Measurements from ENCODE around the gene FLNA. TPM values are rescaled to one million over a fixed set of nuclear protein-coding genes. Genes with fewer than 3 reads are reported as not detected.
A peak's percentile ranks its signal among the peaks of the same experiment; 100 is the strongest.
"Not testable (repeated sequence)": the region's sequence is repeated elsewhere in the genome, so short reads cannot be mapped to it uniquely, and the experiment has no call there.

FLNA gene
- total and polyA plus RNA-seq, 9 of the 15 experiments (the other 6 are each of a cell fraction or from before 2014, with no cell fraction given), result 6.2 to 735 (median 135) TPM

DNA sequence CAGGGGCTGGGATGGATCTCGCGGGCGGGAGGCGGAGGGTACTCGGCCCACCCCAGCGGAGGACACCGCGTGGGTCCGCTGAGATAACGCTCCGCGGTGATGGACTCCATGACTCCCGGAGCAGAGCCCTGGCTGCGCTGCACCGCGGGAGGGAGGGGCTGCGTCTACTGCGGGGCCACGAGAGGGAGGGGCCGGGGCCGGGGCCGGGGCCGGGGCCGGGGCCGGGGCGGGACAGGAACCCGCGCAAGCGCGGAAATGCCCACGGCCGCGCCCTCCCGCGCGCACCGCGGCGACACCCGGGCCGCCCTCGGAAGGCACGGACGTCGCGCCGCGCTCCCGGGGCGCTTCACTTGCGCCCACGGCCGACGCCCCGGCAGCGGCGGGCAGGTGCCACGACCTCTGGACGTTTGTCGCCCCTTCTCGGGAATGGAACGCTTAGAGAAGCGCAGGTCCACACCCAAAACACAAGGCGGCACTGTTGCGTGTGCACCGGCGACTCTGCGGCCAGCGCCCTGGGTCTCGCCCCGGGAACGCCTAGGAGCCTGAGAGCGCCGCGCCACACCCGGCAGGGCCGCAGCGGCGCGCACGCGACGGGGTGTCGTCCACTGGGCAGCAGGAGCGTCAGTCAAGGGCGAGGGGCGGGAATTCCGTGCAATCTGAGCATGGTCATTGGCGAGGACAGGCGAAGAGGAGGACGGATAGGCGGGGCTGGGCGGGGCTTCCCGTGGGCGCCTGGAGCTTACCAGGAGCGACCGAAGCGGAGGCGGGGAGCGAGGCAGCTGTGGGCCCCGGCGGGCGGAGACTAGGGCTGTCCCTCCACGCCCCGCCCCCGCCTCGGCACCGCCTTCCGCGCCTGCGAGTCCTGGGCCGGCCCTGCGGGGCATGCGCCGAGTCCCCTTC, 32.8 kb downstream of the FLNA start:
- DNase-seq (ENCODE audit: extremely low read depth in 1 of 4, low spot score in 3 of 4); H3K4me1 ChIP-seq (replicated peaks in 1 of 2; ENCODE audit: control insufficient read depth in 2 of 2, insufficient read depth in 2 of 2, low read length in 2 of 2); H3K9me1 ChIP-seq (ENCODE audit: control insufficient read depth, insufficient read depth, low read length); H3K79me2 ChIP-seq (ENCODE audit: control insufficient read depth, insufficient read depth, low read length); H3K27ac ChIP-seq (ENCODE audit: extremely low read depth, low read depth, low read length); H3K27me3 ChIP-seq (ENCODE audit: control insufficient read depth in 2 of 2, insufficient read depth in 2 of 2, low read length in 2 of 2); CTCF ChIA-PET (ENCODE audit: low intra/inter-chr PET ratio); intact Hi-C loops (cut with micrococcal nuclease); H2AFZ ChIP-seq (ENCODE audit: low read depth, low read length); H3K4me2 ChIP-seq (ENCODE audit: insufficient read depth, low read length); in situ Hi-C loops (cut with MboI); POLR2A ChIA-PET; H4K20me1 ChIP-seq (replicated peaks; ENCODE audit: control insufficient read depth, insufficient read depth, low read length); H3K9me3 ChIP-seq (replicated peaks; ENCODE audit: control insufficient read depth, insufficient read depth, low read depth, low read length); BruUV-seq (replicated peaks); H3K4me3 ChIP-seq; H3K36me3 ChIP-seq (ENCODE audit: control insufficient read depth, insufficient read depth, low read length); H3K9ac ChIP-seq (ENCODE audit: insufficient read depth in 1 of 2, low read depth in 2 of 2, low read length in 2 of 2): not testable (repeated sequence)
- TF ChIP-seq RBFOX2 (IDR thresholded peaks at IDR 0.05; ENCODE audit: low read depth, low read length), result 0 out of 2 replicates have a peak, but pooled peaks have one; percentile 20
- FAIRE-seq (peak; percentile 97), ATAC-seq (peak; percentile 84)
- WGBS (ENCODE audit: insufficient coverage, low coverage, missing lambda C conversion rate), result no CpG with 5 or more reads among the region's 115 CpGs

DNA sequence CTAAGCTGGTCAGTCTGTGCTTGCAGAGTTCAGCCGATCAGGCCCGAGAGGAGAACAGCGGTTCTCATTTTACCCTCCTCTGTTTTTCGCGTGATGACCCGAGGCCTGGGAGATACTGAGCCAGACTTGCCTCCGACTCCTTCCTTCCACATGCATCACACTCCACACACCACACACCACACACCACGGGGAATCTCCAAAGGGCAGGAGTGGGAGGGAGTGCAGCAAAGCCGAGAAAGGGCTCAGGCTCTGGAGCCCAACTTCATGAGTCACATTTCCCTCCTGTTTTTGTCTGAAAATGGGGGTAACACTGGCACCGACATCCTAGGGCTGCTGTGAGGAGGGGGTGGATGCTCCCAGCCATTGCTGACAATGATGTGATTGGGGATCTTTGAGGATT, 39.9 kb downstream of the FLNA start:
- H3K79me2 ChIP-seq (ENCODE audit: control insufficient read depth, insufficient read depth, low read length), result no peaks in the 10 kb centered on the region
- BruUV-seq (replicated peaks), result no TSS peak
- in situ Hi-C loops (cut with MboI), result loop anchor here (5.0 kb wide), 1 partner anchor 58 kb away; no protein-coding TSS in a partner anchor
- FAIRE-seq (no peak), ATAC-seq (no peak), DNase-seq (ENCODE audit: extremely low read depth in 1 of 4, low spot score in 3 of 4) (no peak)
- WGBS (ENCODE audit: insufficient coverage, low coverage, missing lambda C conversion rate), result 30% methylated on average over 5 of the region's 10 CpGs
- H3K4me2 ChIP-seq (ENCODE audit: insufficient read depth, low read length), result no peak overlapping the region
- H3K36me3 ChIP-seq (ENCODE audit: control insufficient read depth, insufficient read depth, low read length), result no peaks in the 10 kb centered on the region
- intact Hi-C loops (cut with micrococcal nuclease), result no loop called here
- no peak overlapping the region for H3K9ac ChIP-seq (ENCODE audit: insufficient read depth in 1 of 2, low read depth in 2 of 2, low read length in 2 of 2)
- H3K4me3 ChIP-seq, result no peak overlapping the region
- no peaks in the 10 kb centered on the region for H3K4me1 ChIP-seq (replicated peaks in 1 of 2; ENCODE audit: control insufficient read depth in 2 of 2, insufficient read depth in 2 of 2, low read length in 2 of 2)
- H3K9me3 ChIP-seq (replicated peaks; ENCODE audit: control insufficient read depth, insufficient read depth, low read depth, low read length), result no peaks in the 10 kb centered on the region
- H3K27ac ChIP-seq (ENCODE audit: extremely low read depth, low read depth, low read length), result no peak overlapping the region
- no peaks in the 10 kb centered on the region for H4K20me1 ChIP-seq (replicated peaks; ENCODE audit: control insufficient read depth, insufficient read depth, low read length)
- H3K27me3 ChIP-seq (ENCODE audit: control insufficient read depth in 2 of 2, insufficient read depth in 2 of 2, low read length in 2 of 2), result 0 out of 5 replicates have a peak, but pooled peaks cover 0 to 2% of the 10 kb centered on the region in 2 experiments
- no peaks in the 10 kb centered on the region for H3K9me1 ChIP-seq (ENCODE audit: control insufficient read depth, insufficient read depth, low read length)
- ChIA-PET POLR2A (no interaction called here), CTCF (ENCODE audit: low intra/inter-chr PET ratio) (no interaction called here)
- no peak overlapping the region for H2AFZ ChIP-seq (ENCODE audit: low read depth, low read length)
- TF ChIP-seq ZNF668 (CRISPR knock-in tag; IDR thresholded peaks at IDR 0.05) (no peak), XRCC5 (IDR thresholded peaks at IDR 0.05; ENCODE audit: low read depth, low read length) (no peak), ETV6 (IDR thresholded peaks at IDR 0.05; ENCODE audit: borderline replicate concordance in 1 of 2, low read depth in 2 of 2, low read length in 1 of 2) (no peak), ETV6 (CRISPR knock-in tag; IDR thresholded peaks at IDR 0.05; ENCODE audit: borderline replicate concordance) (no peak), CSDE1 (IDR thresholded peaks at IDR 0.05) (no peak), KLF6 (CRISPR knock-in tag; IDR thresholded peaks at IDR 0.05; ENCODE audit: borderline replicate concordance) (no peak), ZFP1 (CRISPR knock-in tag; IDR thresholded peaks at IDR 0.05) (no peak), RBM34 (IDR thresholded peaks at IDR 0.05; ENCODE audit: borderline replicate concordance, insufficient read depth, low read length) (no peak), KAT8 (IDR thresholded peaks at IDR 0.05; ENCODE audit: low read depth) (no peak), CAMTA2 (CRISPR knock-in tag; conservative IDR thresholded peaks at IDR 0.05) (no peak)
- TF ChIP-seq, protein P1, sequence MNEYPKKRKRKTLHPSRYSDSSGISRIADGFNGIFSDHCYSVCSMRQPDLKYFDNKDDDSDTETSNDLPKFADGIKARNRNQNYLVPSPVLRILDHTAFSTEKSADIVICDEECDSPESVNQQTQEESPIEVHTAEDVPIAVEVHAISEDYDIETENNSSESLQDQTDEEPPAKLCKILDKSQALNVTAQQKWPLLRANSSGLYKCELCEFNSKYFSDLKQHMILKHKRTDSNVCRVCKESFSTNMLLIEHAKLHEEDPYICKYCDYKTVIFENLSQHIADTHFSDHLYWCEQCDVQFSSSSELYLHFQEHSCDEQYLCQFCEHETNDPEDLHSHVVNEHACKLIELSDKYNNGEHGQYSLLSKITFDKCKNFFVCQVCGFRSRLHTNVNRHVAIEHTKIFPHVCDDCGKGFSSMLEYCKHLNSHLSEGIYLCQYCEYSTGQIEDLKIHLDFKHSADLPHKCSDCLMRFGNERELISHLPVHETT (CRISPR knock-in tag; conservative IDR thresholded peaks at IDR 0.05 in 1 of 2, IDR thresholded peaks at IDR 0.05 in 1 of 2), result no peak
